Measurements from ENCODE around the gene ATG101.

Gene ATG101

GRCh38 chr12:52119398-52120254, 49.8 kb downstream of the ATG101 start:
- peaks cover 59% of the 10 kb centered on the region for H3K27me3 Mint-ChIP-seq (ENCODE audit: low read depth)
- no peak overlapping the region for H3K4me3 Mint-ChIP-seq
- peak overlapping the region in 2 of 3 experiments; percentile 65 to 96 for H3K27ac Mint-ChIP-seq
- peak; percentile 44 to 62 (median 51) for TF ChIP-seq CTCF (IDR thresholded peaks at IDR 0.05; ENCODE audit: unreplicated experiment in 3 of 3)
- H3K4me1 Mint-ChIP-seq = peaks cover 17% of the 10 kb centered on the region
- H3K9me3 Mint-ChIP-seq = no peaks in the 10 kb centered on the region
- H3K36me3 Mint-ChIP-seq (ENCODE audit: low read depth) = no peaks in the 10 kb centered on the region

- no peak overlapping the region for H3K4me3 Mint-ChIP-seq
- H3K9me3 Mint-ChIP-seq = no peaks in the 10 kb centered on the region
- no peak for TF ChIP-seq CTCF (IDR thresholded peaks at IDR 0.05; ENCODE audit: unreplicated experiment in 3 of 3)
- H3K36me3 Mint-ChIP-seq (ENCODE audit: low read depth) = no peaks in the 10 kb centered on the region
- peaks cover 26% of the 10 kb centered on the region for H3K4me1 Mint-ChIP-seq
- H3K27me3 Mint-ChIP-seq (ENCODE audit: low read depth) = peaks cover 46% of the 10 kb centered on the region
- H3K27ac Mint-ChIP-seq = peak overlapping the region in 2 of 3 experiments; percentile 60 to 68
Measured at GRCh38 chr12:52120951-52121823, 51.4 kb downstream of the ATG101 start.

GRCh38 chr12:52121824-52122539, 52.2 kb downstream of the ATG101 start:
- H3K4me1 Mint-ChIP-seq = peaks cover 34% of the 10 kb centered on the region
- TF ChIP-seq CTCF (IDR thresholded peaks at IDR 0.05; ENCODE audit: unreplicated experiment in 3 of 3) = peak; percentile 78 to 87 (median 83)
- H3K36me3 Mint-ChIP-seq (ENCODE audit: low read depth) = no peaks in the 10 kb centered on the region
- H3K27me3 Mint-ChIP-seq (ENCODE audit: low read depth) = peaks cover 38% of the 10 kb centered on the region
- H3K4me3 Mint-ChIP-seq = peak overlapping the region in 1 of 3 experiments; percentile 5
- H3K9me3 Mint-ChIP-seq = no peaks in the 10 kb centered on the region
- H3K27ac Mint-ChIP-seq = peak overlapping the region in 2 of 3 experiments; percentile 60 to 68

GRCh38 chr12:52122540-52122871, 52.7 kb downstream of the ATG101 start:
- peaks cover 38% of the 10 kb centered on the region for H3K27me3 Mint-ChIP-seq (ENCODE audit: low read depth)
- H3K9me3 Mint-ChIP-seq = no peaks in the 10 kb centered on the region
- peaks cover 38% of the 10 kb centered on the region for H3K4me1 Mint-ChIP-seq
- no peak overlapping the region for H3K27ac Mint-ChIP-seq
- no peak for TF ChIP-seq CTCF (IDR thresholded peaks at IDR 0.05; ENCODE audit: unreplicated experiment in 3 of 3)
- H3K36me3 Mint-ChIP-seq (ENCODE audit: low read depth) = no peaks in the 10 kb centered on the region
- no peak overlapping the region for H3K4me3 Mint-ChIP-seq

- no peak for TF ChIP-seq CTCF (IDR thresholded peaks at IDR 0.05; ENCODE audit: unreplicated experiment in 3 of 3)
- Mint-ChIP-seq H3K9me3 (no peaks in the 10 kb centered on the region), H3K27ac (no peak overlapping the region), H3K4me1 (peaks cover 38% of the 10 kb centered on the region), H3K36me3 (ENCODE audit: low read depth) (no peaks in the 10 kb centered on the region), H3K27me3 (ENCODE audit: low read depth) (peaks cover 34% of the 10 kb centered on the region), H3K4me3 (no peak overlapping the region)
Measured at GRCh38 chr12:52122904-52123303, 53.1 kb downstream of the ATG101 start.
